Hepatocyte (in vitro differentiated cells): ENCODE data around the gene PGPEP1. TPM values are rescaled to one million over a fixed set of nuclear protein-coding genes. Genes with fewer than 3 reads are reported as not detected.

Experiments
- DNase-seq: peaks from one replicate; pipeline ENCODE4 v3.0.0-alpha.2; 2016; ENCODE audit warnings: low spot score
- H2AFZ ChIP-seq: fragments of 200-600 bp; sonication (generic); 2 replicates; pipeline ENCODE4 v1.6.0; 2016; ENCODE audit warnings: antibody characterized with exemption, mild to moderate bottlenecking
- H3K27ac ChIP-seq: fragments of 200-600 bp; sonication (generic); 2 replicates; pipeline ENCODE4 v1.5.1; 2016; ENCODE audit warnings: mild to moderate bottlenecking
- H3K27me3 ChIP-seq: fragments of 200-600 bp; sonication (generic); 2 replicates; pipeline ENCODE4 v1.6.1; 2016
- H3K36me3 ChIP-seq: fragments of 200-600 bp; sonication (generic); replicated peaks from 2 replicates; pipeline ENCODE4 v1.5.1; 2016; ENCODE audit warnings: low read depth; ENCODE audit not compliant: insufficient read depth
- H3K4me1 ChIP-seq: fragments of 200-600 bp; sonication (generic); 2 replicates; pipeline ENCODE4 v1.5.1; 2016; ENCODE audit warnings: mild to moderate bottlenecking, moderate library complexity; ENCODE audit not compliant: insufficient read depth
- H3K4me2 ChIP-seq: fragments of 200-600 bp; sonication (generic); 2 replicates; pipeline ENCODE4 v1.6.0; 2016
- H3K4me3 ChIP-seq: fragments of 200-600 bp; sonication (generic); 2 replicates; pipeline ENCODE4 v1.5.1; 2016; ENCODE audit warnings: mild to moderate bottlenecking
- H3K79me2 ChIP-seq: fragments of 200-600 bp; sonication (generic); 2 replicates; pipeline ENCODE4 v1.6.0; 2017; ENCODE audit warnings: mild to moderate bottlenecking
- H3K9me2 ChIP-seq: fragments of 200-600 bp; sonication (generic); replicated peaks from 2 replicates; pipeline ENCODE4 v1.6.0; 2017; ENCODE audit warnings: mild to moderate bottlenecking; ENCODE audit not compliant: insufficient read depth
- H3K9me3 ChIP-seq: fragments of 200-600 bp; sonication (generic); 2 replicates; pipeline ENCODE4 v1.5.1; 2016; ENCODE audit warnings: low read depth, mild to moderate bottlenecking
- H4K20me1 ChIP-seq: fragments of 200-600 bp; sonication (generic); 2 replicates; pipeline ENCODE4 v1.6.0; 2016; ENCODE audit warnings: mild to moderate bottlenecking; ENCODE audit not compliant: insufficient read depth, poor library complexity, severe bottlenecking
- CTCF ChIP-seq: fragments of 200-600 bp; sonication (generic); IDR thresholded peaks from 2 replicates; pipeline ENCODE4 v1.5.1; 2016; ENCODE audit warnings: antibody characterized with exemption, mild to moderate bottlenecking; ENCODE audit not compliant: poor library complexity
- EZH2 ChIP-seq: fragments of 200-600 bp; sonication (generic); IDR thresholded peaks from 2 replicates; pipeline ENCODE4 v1.6.1; 2016; ENCODE audit warnings: antibody characterized with exemption, mild to moderate bottlenecking, borderline replicate concordance
- EZH2phosphoT487 ChIP-seq: fragments of 200-600 bp; sonication (generic); IDR thresholded peaks from one replicate; pipeline ENCODE4 v1.6.1; 2018; ENCODE audit warnings: antibody characterized with exemption, mild to moderate bottlenecking, low read depth, moderate library complexity; ENCODE audit not compliant: unreplicated experiment, severe bottlenecking
- WGBS: methylation state at CpG from one replicate; pipeline ENCODE4 v1.1.6; 2016; ENCODE audit warnings: low lambda C conversion rate; ENCODE audit errors: missing lambda C conversion rate; 5-methylcytosine and 5-hydroxymethylcytosine counted together
- polyA plus RNA-seq: library from polyadenylated mRNA; unstranded; fragments of >200 nt; fragmentation: Nextera tagmentation; extraction: Ambion mirVana; gene quantifications from 2 replicates; pipeline ENCODE4 v1.2.1, GENCODE V29; 2016
- total RNA-seq: library from RNA; depleted of rRNA; stranded (reverse); fragments of >200 nt; gene quantifications from 2 replicates; pipeline ENCODE4 v1.2.3, GENCODE V29; 2014

PGPEP1 gene
- total and polyA plus RNA-seq, 2 experiments from 2014 or later, result 26.8 to 36.1 TPM

- peaks cover 7% of the 10 kb centered on the region for H3K4me1 ChIP-seq
- H4K20me1 ChIP-seq, result no peaks in the 10 kb centered on the region
- WGBS, result 81% methylated on average over 15 of the region's 15 CpGs
- H3K4me2 ChIP-seq, result no peak overlapping the region
- TF ChIP-seq EZH2phosphoT487 (no peak), CTCF (no peak), EZH2 (no peak)
- H3K9me3 ChIP-seq, result no peaks in the 10 kb centered on the region
- no peaks in the 10 kb centered on the region for H3K27me3 ChIP-seq
- H3K79me2 ChIP-seq, result no peaks in the 10 kb centered on the region
- H3K27ac ChIP-seq, result no peak overlapping the region
- H2AFZ ChIP-seq, result no peak overlapping the region
- no peaks in the 10 kb centered on the region for H3K9me2 ChIP-seq
- no peak for DNase-seq
- no peaks in the 10 kb centered on the region for H3K36me3 ChIP-seq
- H3K4me3 ChIP-seq, result no peak overlapping the region
Observed at GRCh38 chr19:18332917-18333530, 7.4 kb upstream of the PGPEP1 start.

- TF ChIP-seq EZH2 (no peak), EZH2phosphoT487 (no peak), CTCF (no peak)
- Histone ChIP-seq H3K4me3 (no peak overlapping the region), H3K79me2 (no peaks in the 10 kb centered on the region), H3K27me3 (no peaks in the 10 kb centered on the region), H3K9me3 (no peaks in the 10 kb centered on the region), H3K4me2 (no peak overlapping the region), H3K4me1 (peaks cover 7% of the 10 kb centered on the region), H3K36me3 (no peaks in the 10 kb centered on the region), H3K27ac (peak overlapping the region; percentile 40), H3K9me2 (no peaks in the 10 kb centered on the region), H4K20me1 (no peaks in the 10 kb centered on the region), H2AFZ (no peak overlapping the region)
- no peak for DNase-seq
- 68% methylated on average over 6 of the region's 6 CpGs for WGBS
Observed at GRCh38 chr19:18333680-18334079, 6.7 kb upstream of the PGPEP1 start.

GRCh38 chr19:18336121-18336520 lies 4.3 kb upstream of the PGPEP1 start:
- 67% methylated on average over 7 of the region's 7 CpGs for WGBS
- no peak overlapping the region for H3K4me3 ChIP-seq
- no peak overlapping the region for H3K27ac ChIP-seq
- H3K79me2 ChIP-seq, result peaks cover 5% of the 10 kb centered on the region
- H3K9me3 ChIP-seq, result no peaks in the 10 kb centered on the region
- H3K4me1 ChIP-seq, result peaks cover 5% of the 10 kb centered on the region
- H3K4me2 ChIP-seq, result no peak overlapping the region
- no peaks in the 10 kb centered on the region for H4K20me1 ChIP-seq
- H3K36me3 ChIP-seq, result no peaks in the 10 kb centered on the region
- H3K27me3 ChIP-seq, result no peaks in the 10 kb centered on the region
- no peaks in the 10 kb centered on the region for H3K9me2 ChIP-seq
- no peak for DNase-seq
- H2AFZ ChIP-seq, result no peak overlapping the region
- TF ChIP-seq EZH2, result no peak
- TF ChIP-seq CTCF, result no peak
- TF ChIP-seq EZH2phosphoT487, result no peak
